RWPE1 (cell line): ENCODE measurements around the gene CXCL8.

ENCODE experiments used
- CTCF ChIA-PET: fragments of 350-600 bp; sonication (Branson Sonifier 250); formaldehyde crosslinking; extraction: SDS; loops from one replicate; lab custom pipeline; 2021; lab: Yijun Ruan, JAX
- POLR2A ChIA-PET: fragments of 400-600 bp; formaldehyde crosslinking; extraction: SDS; loops from one replicate; lab custom pipeline; 2020; ENCODE audit warnings: antibody characterized with exemption; ENCODE audit not compliant: low non-redundant PET; lab: Yijun Ruan, JAX
- DNase-seq: peaks from one replicate; pipeline ENCODE4 v3.0.0; 2012; ENCODE audit warnings: low spot score
- H3K27ac ChIP-seq: fragments of 450-650 bp; 2 replicates; pipeline ENCODE4 v1.5.1; 2017
- TF ChIP-seq, protein P1 (sequence below): fragments of 450-650 bp; conservative IDR thresholded peaks from 2 replicates; pipeline ENCODE4 v1.5.1; 2017; ENCODE audit warnings: low read depth, mild to moderate bottlenecking

The CXCL8 gene

DNA sequence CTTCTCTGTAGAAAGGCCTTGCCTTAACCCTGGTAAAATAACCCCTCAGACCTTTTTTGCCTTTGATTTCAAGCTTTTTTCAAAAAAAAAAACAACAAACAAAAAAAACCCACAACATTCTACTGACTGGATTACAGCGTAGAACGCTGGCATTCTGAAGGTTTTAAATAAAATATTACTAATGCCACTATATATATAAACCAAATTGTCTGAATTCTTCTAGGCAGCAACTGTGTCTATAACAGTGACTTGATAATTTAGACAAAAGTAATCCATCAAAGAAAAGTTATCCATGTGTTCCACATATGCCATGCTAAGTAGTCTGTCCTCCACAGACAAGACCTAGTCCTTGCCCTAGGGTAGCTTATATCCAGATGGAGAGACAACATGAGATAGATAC, 33.6 kb upstream of the CXCL8 start:
- ChIA-PET CTCF (interaction anchor here (0.5 to 0.6 kb wide), 2 partner anchors 1178 to 1238 kb away, joined by 3 to 4 read pairs; no protein-coding TSS in a partner anchor), POLR2A (no interaction called here)
- no peak for DNase-seq
- no peak overlapping the region for H3K27ac ChIP-seq
- TF ChIP-seq, protein P1, sequence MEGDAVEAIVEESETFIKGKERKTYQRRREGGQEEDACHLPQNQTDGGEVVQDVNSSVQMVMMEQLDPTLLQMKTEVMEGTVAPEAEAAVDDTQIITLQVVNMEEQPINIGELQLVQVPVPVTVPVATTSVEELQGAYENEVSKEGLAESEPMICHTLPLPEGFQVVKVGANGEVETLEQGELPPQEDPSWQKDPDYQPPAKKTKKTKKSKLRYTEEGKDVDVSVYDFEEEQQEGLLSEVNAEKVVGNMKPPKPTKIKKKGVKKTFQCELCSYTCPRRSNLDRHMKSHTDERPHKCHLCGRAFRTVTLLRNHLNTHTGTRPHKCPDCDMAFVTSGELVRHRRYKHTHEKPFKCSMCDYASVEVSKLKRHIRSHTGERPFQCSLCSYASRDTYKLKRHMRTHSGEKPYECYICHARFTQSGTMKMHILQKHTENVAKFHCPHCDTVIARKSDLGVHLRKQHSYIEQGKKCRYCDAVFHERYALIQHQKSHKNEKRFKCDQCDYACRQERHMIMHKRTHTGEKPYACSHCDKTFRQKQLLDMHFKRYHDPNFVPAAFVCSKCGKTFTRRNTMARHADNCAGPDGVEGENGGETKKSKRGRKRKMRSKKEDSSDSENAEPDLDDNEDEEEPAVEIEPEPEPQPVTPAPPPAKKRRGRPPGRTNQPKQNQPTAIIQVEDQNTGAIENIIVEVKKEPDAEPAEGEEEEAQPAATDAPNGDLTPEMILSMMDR, result no peak

DNA sequence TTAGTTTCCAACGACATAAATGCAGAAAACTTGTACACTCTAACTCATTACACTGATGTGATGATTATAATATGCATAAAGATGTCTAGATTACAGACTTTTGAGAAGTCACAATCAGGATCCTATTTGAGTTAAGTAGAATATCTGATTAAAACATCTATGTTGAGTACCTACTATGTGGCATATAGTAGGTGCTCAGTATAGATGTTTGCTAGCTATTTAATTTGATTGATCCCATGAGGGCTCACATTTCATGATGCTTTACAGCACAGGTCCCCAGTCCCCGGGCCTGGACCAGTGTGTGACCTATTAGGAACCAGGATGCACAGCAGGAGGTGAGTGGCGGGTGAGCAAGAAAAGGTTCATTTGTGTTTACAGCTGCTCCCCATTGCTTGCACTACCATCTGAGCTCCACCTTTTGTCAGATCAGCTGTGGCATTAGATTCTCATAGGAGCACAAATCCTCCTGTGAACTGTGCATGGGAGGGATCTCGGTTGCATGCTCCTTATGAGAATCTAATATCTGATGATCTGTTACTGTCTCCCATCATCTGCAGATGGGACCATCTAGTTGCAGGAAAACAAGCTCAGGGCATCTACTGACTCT, 33.0 kb upstream of the CXCL8 start:
- ChIA-PET POLR2A (no interaction called here), CTCF (interaction anchor here (0.5 to 0.6 kb wide), 2 partner anchors 1177 to 1238 kb away, joined by 3 to 4 read pairs; no protein-coding TSS in a partner anchor)
- TF ChIP-seq, protein P1, result no peak
- H3K27ac ChIP-seq, result peak overlapping the region; percentile 78
- DNase-seq, result no peak

DNA sequence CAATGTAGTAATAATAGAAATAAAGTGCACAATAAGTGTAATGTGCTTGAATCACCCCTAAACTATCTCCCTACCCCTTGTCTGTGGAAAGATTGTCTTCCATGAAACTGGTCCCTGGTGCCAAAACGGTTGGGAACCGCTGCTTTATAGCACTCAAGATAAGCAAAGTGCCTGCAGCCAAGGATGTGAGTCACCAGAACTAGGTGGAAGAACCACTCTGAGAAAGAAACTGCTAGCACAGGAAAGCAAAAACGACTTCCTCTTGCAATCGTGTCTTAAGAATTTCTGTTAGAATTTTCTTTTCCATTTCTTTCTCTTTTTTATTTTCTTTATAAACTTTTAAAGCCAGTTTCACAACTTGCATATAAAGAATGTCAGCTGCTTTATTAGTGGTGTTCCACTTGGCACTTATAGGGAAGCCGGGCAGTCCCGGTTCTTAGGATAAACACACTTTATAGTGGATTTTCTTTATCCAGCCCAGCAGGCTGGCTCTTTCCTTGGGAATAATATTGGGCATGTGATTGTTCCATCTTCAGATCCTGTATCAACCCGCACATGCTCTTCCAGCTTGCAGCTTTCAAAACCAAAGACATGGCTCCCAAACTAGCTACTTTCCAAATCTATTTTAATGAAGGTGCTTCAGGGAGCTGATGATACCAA, 32.3 kb upstream of the CXCL8 start:
- TF ChIP-seq, protein P1, result no peak
- POLR2A ChIA-PET, result no interaction called here
- CTCF ChIA-PET, result no interaction called here
- H3K27ac ChIP-seq, result peak overlapping the region; percentile 78
- peak; percentile 55 for DNase-seq

DNA sequence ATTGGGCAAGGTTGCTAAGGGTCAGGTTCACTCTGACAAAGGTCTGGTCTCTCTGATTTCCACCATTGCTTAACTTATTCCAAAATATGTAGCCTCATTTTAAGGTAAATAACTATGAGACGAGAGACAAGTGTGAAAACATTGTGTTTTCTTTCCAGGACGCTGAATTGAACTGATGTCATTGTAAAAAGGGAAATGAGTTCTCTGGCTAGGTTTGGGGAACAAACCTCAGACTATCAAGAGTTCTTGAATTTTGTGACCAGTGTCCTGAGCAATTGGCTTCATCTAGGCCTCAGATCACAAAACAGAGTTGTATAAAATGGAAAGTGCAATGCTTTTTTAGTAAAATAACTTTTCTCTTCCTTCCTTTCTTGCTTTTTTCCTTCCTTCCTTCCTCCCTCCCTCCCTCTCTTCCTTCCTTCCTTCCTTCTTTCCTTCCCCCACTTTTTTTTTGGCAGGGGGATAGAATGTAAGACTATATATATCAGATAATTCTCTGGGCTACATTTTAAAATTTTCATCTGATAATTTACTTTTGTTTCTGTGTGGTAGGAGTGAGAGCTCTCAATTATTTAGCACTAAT, 30.8 kb upstream of the CXCL8 start:
- H3K27ac ChIP-seq, result no peak overlapping the region
- DNase-seq, result no peak
- TF ChIP-seq, protein P1, result no peak
- POLR2A ChIA-PET, result interaction anchor here (0.7 kb wide), 1 partner anchor 136 kb away, joined by 4 read pairs; no protein-coding TSS in a partner anchor
- CTCF ChIA-PET, result no interaction called here

- ChIA-PET POLR2A (interaction anchor here (0.7 kb wide), 1 partner anchor 135 kb away, joined by 4 read pairs; no protein-coding TSS in a partner anchor), CTCF (interaction anchor here (0.6 kb wide), 1 partner anchor 155 kb away, joined by 3 read pairs; no protein-coding TSS in a partner anchor)
- TF ChIP-seq, protein P1, result no peak
- DNase-seq, result no peak
- H3K27ac ChIP-seq, result no peak overlapping the region
Observed at GRCh38 chr4:73710094-73710493, 30.3 kb upstream of the CXCL8 start.

DNA sequence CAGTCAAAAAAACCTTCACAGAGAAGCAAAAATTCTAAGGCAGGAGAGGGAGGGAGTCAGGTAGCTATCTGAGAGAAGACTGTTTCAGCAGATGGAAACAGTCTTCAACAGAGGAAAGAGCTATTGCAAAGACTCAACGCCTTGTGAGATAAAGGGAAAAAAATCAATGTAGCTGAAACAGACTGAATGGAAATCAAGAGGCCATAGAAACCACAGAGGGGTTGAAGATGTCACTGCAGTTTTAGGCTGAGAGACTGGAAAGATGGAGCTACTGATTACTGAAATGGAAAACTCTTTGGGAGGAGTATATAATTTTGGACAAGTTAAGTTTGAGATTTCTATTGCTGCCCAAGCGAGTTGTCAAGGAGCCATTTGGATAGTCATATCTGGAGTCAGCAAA, 28.4 kb upstream of the CXCL8 start:
- DNase-seq, result no peak
- TF ChIP-seq, protein P1, result no peak
- POLR2A ChIA-PET, result no interaction called here
- CTCF ChIA-PET, result interaction anchor here (0.6 kb wide), 1 partner anchor 156 kb away, joined by 6 read pairs; no protein-coding TSS in a partner anchor
- H3K27ac ChIP-seq, result no peak overlapping the region
